NT2/D1 (cell line): ENCODE measurements around the gene SLC25A1.
A peak's percentile ranks its signal among the peaks of the same experiment; 100 is the strongest.

Experiments
- DNase-seq: peaks from one replicate; pipeline ENCODE4 v3.0.0-alpha.2; 2011; ENCODE audit warnings: low read depth, low spot score
- H3K27me3 ChIP-seq: 2 replicates; pipeline ENCODE4 v1.6.0; 2011; ENCODE audit warnings: mild to moderate bottlenecking; ENCODE audit not compliant: insufficient read length, insufficient read depth
- H3K36me3 ChIP-seq: 2 replicates; pipeline ENCODE4 v1.6.1; 2011; ENCODE audit warnings: mild to moderate bottlenecking, low read length, mixed read lengths; ENCODE audit not compliant: insufficient read depth, insufficient read length
- H3K4me1 ChIP-seq: 2 replicates; pipeline ENCODE4 v1.5.1; 2011; ENCODE audit not compliant: insufficient read depth, insufficient read length
- H3K4me3 ChIP-seq: 2 replicates; pipeline ENCODE4 v1.5.1; 2011; ENCODE audit warnings: low read depth; ENCODE audit not compliant: insufficient read length
- H3K9ac ChIP-seq: 2 replicates; pipeline ENCODE4 v1.6.0; 2011; ENCODE audit warnings: low read depth; ENCODE audit not compliant: insufficient read length
- H3K9me3 ChIP-seq: 2 replicates; pipeline ENCODE4 v1.5.1; 2011; ENCODE audit warnings: mild to moderate bottlenecking, low read length; ENCODE audit not compliant: insufficient read depth
- SUZ12 ChIP-seq: IDR thresholded peaks from 2 replicates; pipeline ENCODE4 v1.6.1; 2011; ENCODE audit not compliant: insufficient read length, insufficient read depth; ENCODE audit errors: extremely low read depth
- YY1 ChIP-seq: IDR thresholded peaks from 2 replicates; pipeline ENCODE4 v1.6.1; 2011; ENCODE audit not compliant: insufficient read length, insufficient read depth
- ZNF274 ChIP-seq: IDR thresholded peaks from 2 replicates; pipeline ENCODE4 v1.6.1; 2011; ENCODE audit warnings: mild to moderate bottlenecking, low read depth, low read length

The SLC25A1 gene

DNA sequence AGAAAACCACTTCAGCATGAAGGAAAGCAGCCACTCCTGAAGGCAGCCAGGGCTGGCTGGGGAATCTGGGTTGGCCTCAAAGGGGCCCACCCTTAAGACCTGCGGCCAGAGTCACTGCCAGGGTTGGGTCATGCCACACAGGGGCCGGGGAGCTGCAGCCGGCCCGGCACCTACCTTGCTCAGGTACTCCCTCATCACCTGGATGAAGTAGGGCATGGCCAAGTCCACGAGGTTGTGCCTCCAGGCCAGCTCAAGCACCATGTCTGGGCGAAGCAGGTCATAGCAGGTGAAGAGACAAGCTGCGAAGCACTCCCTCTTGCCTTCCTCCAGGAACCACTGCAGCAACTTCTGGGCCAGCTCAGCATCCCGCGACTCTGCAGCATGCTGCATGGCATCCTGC lies 4.7 kb upstream of the SLC25A1 start:
- Histone ChIP-seq H3K36me3 (peaks cover 18% of the 10 kb centered on the region), H3K9ac (no peak overlapping the region), H3K4me3 (no peak overlapping the region), H3K4me1 (peaks cover 15% of the 10 kb centered on the region), H3K9me3 (no peaks in the 10 kb centered on the region), H3K27me3 (no peaks in the 10 kb centered on the region)
- TF ChIP-seq ZNF274 (no peak), SUZ12 (no peak), YY1 (no peak)
- DNase-seq: no peak

DNA sequence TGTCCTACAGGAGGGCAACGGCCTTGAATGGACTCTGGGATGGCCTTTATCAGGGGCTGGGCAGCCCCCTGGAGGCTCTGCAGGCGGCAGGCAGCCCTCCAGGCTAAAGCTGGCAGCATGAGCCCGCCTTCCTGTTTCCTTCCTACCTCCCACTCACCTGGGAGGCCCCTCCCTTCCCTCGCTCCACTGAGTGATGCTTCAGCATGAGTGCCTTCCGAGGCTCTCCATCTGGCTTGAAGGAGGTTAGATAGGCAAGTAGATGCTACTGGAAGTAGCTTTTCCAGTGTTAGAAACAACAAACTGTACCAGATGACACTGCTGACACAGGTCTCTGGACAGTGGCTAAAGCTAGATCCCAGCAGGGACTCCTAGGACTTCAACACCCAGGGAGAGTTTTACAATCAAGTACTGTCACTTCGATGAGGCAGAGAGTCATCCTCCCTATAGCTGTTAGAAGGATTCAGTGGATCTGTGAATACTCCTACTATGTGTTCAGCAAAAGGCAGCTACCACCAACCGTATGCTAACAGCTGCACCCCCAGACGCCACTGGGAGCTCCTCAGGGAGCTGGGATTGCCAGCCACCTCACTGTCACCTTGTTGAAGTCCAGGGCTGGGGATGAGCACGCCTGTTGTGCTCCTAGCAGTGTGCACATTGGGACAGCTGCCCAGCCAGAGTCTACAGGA lies 4.1 kb upstream of the SLC25A1 start:
- no peak for DNase-seq
- no peak overlapping the region for H3K4me3 ChIP-seq
- peaks cover 13% of the 10 kb centered on the region for H3K36me3 ChIP-seq
- H3K9me3 ChIP-seq: no peaks in the 10 kb centered on the region
- H3K9ac ChIP-seq: no peak overlapping the region
- H3K4me1 ChIP-seq: peaks cover 15% of the 10 kb centered on the region
- no peak for TF ChIP-seq ZNF274
- TF ChIP-seq SUZ12: no peak
- H3K27me3 ChIP-seq: no peaks in the 10 kb centered on the region

DNA sequence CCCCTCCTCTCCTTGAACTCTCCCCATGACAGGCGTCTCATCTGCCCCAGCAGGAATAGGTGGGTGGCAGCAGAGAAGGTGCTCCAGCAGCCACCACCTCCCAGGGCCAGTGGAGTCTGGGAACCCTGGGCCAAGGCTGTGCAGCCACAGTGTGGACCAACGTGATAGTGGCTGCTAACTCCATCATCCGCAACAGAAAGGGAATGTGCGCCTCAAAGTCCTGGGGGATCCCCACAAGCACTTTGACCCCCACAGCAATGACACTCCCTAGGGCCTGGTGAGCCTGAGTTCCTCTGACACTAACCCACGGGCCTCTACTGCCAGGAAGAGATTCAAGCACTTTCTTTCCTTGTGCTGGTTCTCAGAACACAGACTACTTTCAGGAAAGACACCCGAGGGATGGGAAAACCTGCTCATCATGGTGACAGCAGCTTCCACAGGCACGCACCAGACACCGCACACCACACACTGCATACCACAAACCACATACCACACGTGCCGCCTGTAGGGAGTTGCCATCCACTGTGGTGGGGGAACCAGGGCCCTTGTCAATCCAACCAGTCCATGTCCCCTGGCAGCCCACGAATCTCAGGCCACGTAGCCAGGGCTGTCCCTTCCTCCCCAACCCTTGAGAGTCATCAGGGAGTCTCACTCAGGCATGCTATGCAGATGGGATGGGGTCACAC lies 3.4 kb upstream of the SLC25A1 start:
- no peak for TF ChIP-seq YY1
- peaks cover 9% of the 10 kb centered on the region for H3K36me3 ChIP-seq
- peaks cover 17% of the 10 kb centered on the region for H3K4me1 ChIP-seq
- DNase-seq: no peak
- H3K9ac ChIP-seq: no peak overlapping the region
- H3K4me3 ChIP-seq: no peak overlapping the region
- H3K9me3 ChIP-seq: no peaks in the 10 kb centered on the region
- no peaks in the 10 kb centered on the region for H3K27me3 ChIP-seq

DNA sequence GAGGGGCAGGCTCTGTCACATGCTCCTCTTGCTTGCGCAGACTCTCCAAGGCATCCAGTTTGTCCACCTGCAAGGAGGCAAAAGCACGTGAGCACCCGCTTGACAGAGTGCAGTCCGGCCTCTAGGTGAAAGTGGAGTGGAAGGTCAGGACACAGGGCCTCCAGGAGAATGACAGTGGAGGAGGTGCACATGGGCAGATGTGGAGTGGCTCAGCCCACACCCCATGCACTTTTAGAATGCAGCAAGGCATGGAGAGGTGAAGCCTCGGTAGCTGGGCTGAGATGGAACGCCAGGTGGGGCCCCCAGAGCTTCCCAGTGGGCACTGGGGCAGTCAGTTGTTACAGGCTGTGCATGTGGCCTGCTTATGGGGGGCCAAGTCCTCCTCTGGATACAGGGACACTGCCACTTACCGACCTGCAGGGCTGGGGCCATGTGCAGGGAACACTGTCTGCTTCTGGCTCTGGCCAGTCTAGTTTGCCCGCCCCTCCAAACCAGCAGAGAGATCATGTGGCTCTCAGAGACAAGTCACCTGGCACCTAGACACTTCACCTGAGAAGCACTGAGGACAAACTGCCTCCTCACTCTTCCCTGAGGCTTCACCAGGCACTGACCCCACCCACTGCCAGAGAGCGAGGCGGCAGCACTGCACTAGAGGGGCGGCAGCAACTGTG lies 2.3 kb upstream of the SLC25A1 start:
- Histone ChIP-seq H3K4me3 (no peak overlapping the region), H3K9me3 (no peaks in the 10 kb centered on the region), H3K27me3 (no peaks in the 10 kb centered on the region), H3K4me1 (peaks cover 25% of the 10 kb centered on the region), H3K9ac (no peak overlapping the region), H3K36me3 (peaks cover 16% of the 10 kb centered on the region)
- no peak for DNase-seq
- no peak for TF ChIP-seq YY1
- no peak for TF ChIP-seq ZNF274
- TF ChIP-seq SUZ12: no peak

DNA sequence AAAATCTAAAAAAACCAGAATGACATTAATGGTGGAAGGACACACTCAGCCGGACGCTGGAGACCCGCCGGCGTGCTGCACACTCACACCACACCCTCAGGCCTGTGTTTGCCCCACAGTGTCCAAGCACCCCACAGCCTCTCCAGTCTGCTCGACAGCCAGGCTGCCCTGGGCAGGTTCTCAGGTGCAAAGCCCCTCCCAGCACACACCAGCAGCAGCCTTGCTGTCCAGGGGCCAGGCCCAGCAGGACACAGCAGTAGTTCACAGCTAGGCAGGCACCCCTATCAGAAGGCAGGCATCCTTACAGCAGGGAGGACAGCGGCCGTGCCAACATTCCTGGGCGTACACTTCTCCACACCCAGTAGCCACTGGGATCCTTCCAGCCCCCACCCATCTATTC lies 1.7 kb upstream of the SLC25A1 start:
- H3K9ac ChIP-seq: no peak overlapping the region
- TF ChIP-seq SUZ12 (no peak), ZNF274 (no peak), YY1 (no peak)
- DNase-seq: no peak

DNA sequence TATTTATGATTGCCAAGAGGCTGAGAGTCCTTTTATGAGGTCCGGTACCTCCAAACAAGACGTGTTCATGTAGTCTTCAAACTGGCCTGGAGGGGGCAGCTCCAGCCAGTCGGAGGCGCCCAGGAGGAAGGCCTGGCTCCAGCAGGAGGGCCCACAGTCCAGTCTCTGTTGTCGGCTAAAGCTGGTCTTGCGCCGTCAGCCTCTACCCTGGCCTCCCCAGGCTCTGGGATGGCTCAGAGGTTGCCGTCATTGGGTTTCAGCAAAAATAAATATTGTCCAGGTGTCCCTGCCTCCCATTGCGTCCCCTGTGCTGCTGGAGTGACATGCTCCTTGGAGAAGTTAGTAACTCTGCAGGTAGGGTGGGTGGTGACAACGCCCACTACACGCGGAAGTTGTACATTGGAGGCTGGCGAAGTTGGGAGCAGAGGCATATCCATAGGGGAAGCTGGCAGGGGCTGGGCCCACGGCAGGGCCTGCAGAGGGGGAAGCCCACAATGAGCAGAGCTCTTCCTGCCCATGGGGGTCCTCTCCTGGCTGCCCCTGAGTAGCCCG lies 1.0 kb upstream of the SLC25A1 start:
- TF ChIP-seq SUZ12 (no peak), ZNF274 (no peak), YY1 (no peak)
- peak overlapping the region; percentile 94 for H3K9ac ChIP-seq
- peak; percentile 59 for DNase-seq
- peak overlapping the region; percentile 66 for H3K4me3 ChIP-seq
- H3K27me3 ChIP-seq: no peaks in the 10 kb centered on the region
- peaks cover 26% of the 10 kb centered on the region for H3K36me3 ChIP-seq
- H3K9me3 ChIP-seq: no peaks in the 10 kb centered on the region
- peaks cover 35% of the 10 kb centered on the region for H3K4me1 ChIP-seq

More for the DNA sequence above, 1.7 kb upstream of the SLC25A1 start:
- no peaks in the 10 kb centered on the region for H3K27me3 ChIP-seq
- H3K4me1 ChIP-seq: peaks cover 31% of the 10 kb centered on the region
- no peak overlapping the region for H3K4me3 ChIP-seq
- peaks cover 22% of the 10 kb centered on the region for H3K36me3 ChIP-seq
- H3K9me3 ChIP-seq: no peaks in the 10 kb centered on the region

DNA sequence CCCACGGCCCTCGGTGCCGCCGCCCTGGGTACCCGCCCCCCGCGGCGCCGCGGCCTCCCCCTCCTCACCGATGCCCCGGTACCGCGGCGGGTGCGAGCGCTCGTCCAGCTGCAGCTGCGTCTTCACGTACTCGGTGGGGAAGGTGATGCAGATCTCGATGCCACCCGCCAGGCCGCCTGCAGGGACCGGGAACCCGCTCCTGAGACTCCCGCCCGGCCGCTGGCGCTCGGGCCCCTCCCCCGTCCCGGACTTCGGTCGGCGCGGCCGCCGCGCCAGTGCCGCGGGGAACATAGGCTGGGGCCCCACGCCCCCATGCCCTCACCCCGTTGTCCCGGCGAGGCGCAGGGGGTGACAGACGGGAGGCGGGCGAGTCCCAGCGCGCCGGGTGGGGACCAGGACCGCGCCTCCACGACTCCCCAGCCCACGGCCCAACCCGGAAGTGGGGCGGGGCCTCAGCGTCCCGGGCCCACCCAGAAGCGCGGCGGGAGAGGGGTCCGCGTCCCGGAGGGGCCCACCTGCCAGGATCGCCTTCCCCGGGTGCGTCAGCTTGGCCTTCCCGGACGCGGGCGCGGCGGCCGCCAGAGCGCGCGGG lies 375 bp downstream of the SLC25A1 start:
- H3K36me3 ChIP-seq: peaks cover 34% of the 10 kb centered on the region
- peaks cover 44% of the 10 kb centered on the region for H3K4me1 ChIP-seq

More for the DNA sequence above, 375 bp downstream of the SLC25A1 start:
- peak overlapping the region; percentile 74 for H3K4me3 ChIP-seq
- H3K9me3 ChIP-seq: no peaks in the 10 kb centered on the region
- H3K9ac ChIP-seq: peak overlapping the region; percentile 90
- no peak for DNase-seq
- no peaks in the 10 kb centered on the region for H3K27me3 ChIP-seq
- TF ChIP-seq SUZ12 (no peak), ZNF274 (no peak), YY1 (no peak)
